Activated T-cell treated with anti-CD3 and anti-CD28 coated beads, Interleukin-2, amount 50 U/mL, for 72 hours (primary cell): ENCODE measurements around the gene MAGI2. TPM values are rescaled to one million over a fixed set of nuclear protein-coding genes. Genes with fewer than 3 reads are reported as not detected.

Source experiments
- ATAC-seq, 2 donors: fragments of 150-1000 bp; cut with Tn5 transposase; replicated peaks in 1 of 2; 2 replicates each; pipeline ENCODE4 v1.10.0; 2021; ENCODE audit warnings: moderate library complexity in 2 of 2, mild to moderate bottlenecking in 1 of 2
- DNase-seq, 2 donors: peaks; one replicate each; pipeline ENCODE4 v3.0.0; 2021 to 2022; ENCODE audit warnings: mixed read lengths in 1 of 2
- H3K27ac Mint-ChIP-seq: one replicate; pipeline ENCODE4 v1.8.0; 2022; ENCODE audit warnings: mild to moderate bottlenecking, moderate library complexity, mixed read lengths
- H3K27me3 Mint-ChIP-seq: one replicate; pipeline ENCODE4 v1.8.0; 2022; ENCODE audit warnings: low read depth, mixed read lengths
- H3K36me3 Mint-ChIP-seq, 2 donors: one replicate each; pipeline ENCODE4 v1.8.0; 2022; ENCODE audit warnings: mixed read lengths in 2 of 2, mild to moderate bottlenecking in 1 of 2; ENCODE audit not compliant: insufficient read depth in 2 of 2
- H3K4me1 Mint-ChIP-seq: one replicate; pipeline ENCODE4 v1.8.0; 2022; ENCODE audit warnings: low read depth, mixed read lengths
- H3K4me3 Mint-ChIP-seq, 2 donors: one replicate each; pipeline ENCODE4 v1.8.0; 2022; ENCODE audit warnings: mild to moderate bottlenecking in 2 of 2, mixed read lengths in 2 of 2, moderate library complexity in 2 of 2
- H3K9me3 Mint-ChIP-seq, 2 donors: one replicate each; pipeline ENCODE4 v1.8.0; 2022; ENCODE audit warnings: mixed read lengths in 2 of 2
- total RNA-seq, 2 donors: library from RNA; stranded (reverse); gene quantifications; one replicate each; pipeline ENCODE4 v1.2.3, GENCODE V29; 2022

Gene MAGI2
- total RNA-seq, 2 donors from 2014 or later: 0.31 to 0.44 TPM

GRCh38 chr7:78223598-78223997, 1229.9 kb downstream of the MAGI2 start:
- Mint-ChIP-seq H3K9me3 (no peaks in the 10 kb centered on the region), H3K27me3 (peaks cover 7% of the 10 kb centered on the region), H3K27ac (no peak overlapping the region), H3K36me3 (no peaks in the 10 kb centered on the region), H3K4me3 (no peak overlapping the region), H3K4me1 (no peaks in the 10 kb centered on the region)
- no peak for DNase-seq
- ATAC-seq: no peak

- DNase-seq: no peak
- no peaks in the 10 kb centered on the region for H3K4me1 Mint-ChIP-seq
- no peak overlapping the region for H3K27ac Mint-ChIP-seq
- no peaks in the 10 kb centered on the region for H3K36me3 Mint-ChIP-seq
- ATAC-seq: no peak
- peaks cover 7% of the 10 kb centered on the region for H3K27me3 Mint-ChIP-seq
- no peaks in the 10 kb centered on the region for H3K9me3 Mint-ChIP-seq
- no peak overlapping the region for H3K4me3 Mint-ChIP-seq
Observed at GRCh38 chr7:78222001-78222751, 1231.3 kb downstream of the MAGI2 start.

- Mint-ChIP-seq H3K4me3 (no peak overlapping the region), H3K27me3 (peaks cover 7% of the 10 kb centered on the region), H3K36me3 (no peaks in the 10 kb centered on the region), H3K27ac (no peak overlapping the region), H3K4me1 (no peaks in the 10 kb centered on the region), H3K9me3 (no peaks in the 10 kb centered on the region)
- ATAC-seq: no peak
- no peak for DNase-seq
Observed at GRCh38 chr7:78220754-78221153, 1232.7 kb downstream of the MAGI2 start.

DNA sequence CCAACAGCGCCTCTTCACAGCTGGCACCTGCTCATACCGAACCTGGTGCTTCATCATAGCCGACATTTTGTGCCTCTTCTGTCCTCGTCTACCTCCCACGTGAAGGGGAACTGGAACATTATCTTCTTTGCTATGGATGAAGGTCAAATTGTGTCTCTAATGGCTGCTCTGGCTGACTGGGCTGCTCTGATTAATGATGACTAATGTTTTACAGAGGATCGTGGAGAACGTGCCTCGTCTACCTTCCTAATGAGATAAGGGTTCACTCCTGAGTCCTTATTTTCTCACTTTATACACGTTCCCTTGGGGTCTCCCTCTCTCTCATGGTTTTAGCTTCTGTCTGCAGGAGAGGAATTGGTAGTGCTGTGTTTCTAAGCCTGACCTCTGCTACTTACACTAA, 1234.6 kb downstream of the MAGI2 start:
- no peak for DNase-seq
- H3K4me3 Mint-ChIP-seq: no peak overlapping the region
- no peaks in the 10 kb centered on the region for H3K36me3 Mint-ChIP-seq
- H3K9me3 Mint-ChIP-seq: no peaks in the 10 kb centered on the region
- ATAC-seq: no peak
- H3K27me3 Mint-ChIP-seq: peaks cover 7% of the 10 kb centered on the region
- no peak overlapping the region for H3K27ac Mint-ChIP-seq
- H3K4me1 Mint-ChIP-seq: no peaks in the 10 kb centered on the region

GRCh38 chr7:78218051-78218450, 1235.4 kb downstream of the MAGI2 start:
- no peak for ATAC-seq
- Mint-ChIP-seq H3K4me3 (no peak overlapping the region), H3K4me1 (no peaks in the 10 kb centered on the region), H3K36me3 (no peaks in the 10 kb centered on the region), H3K9me3 (no peaks in the 10 kb centered on the region), H3K27me3 (peaks cover 7% of the 10 kb centered on the region), H3K27ac (no peak overlapping the region)
- no peak for DNase-seq

DNA sequence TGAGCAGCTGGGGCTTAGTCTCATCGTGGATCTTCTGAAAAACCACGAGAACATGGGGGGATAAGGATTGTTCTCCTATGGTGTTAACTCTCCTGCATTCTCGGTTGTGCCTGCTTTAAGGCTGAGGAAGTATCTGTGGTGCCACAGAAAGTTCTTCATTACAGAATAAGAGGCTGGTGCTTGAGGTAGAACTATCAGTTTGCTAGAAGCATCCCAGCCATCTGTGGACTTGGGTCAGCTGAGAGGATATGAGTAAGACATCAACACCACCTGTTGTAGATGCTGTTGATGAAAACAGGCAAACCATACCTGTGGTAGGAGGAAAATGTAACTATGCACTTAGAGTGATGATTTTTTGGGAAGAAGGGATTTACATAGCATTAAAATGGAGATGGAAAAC, 1238.3 kb downstream of the MAGI2 start:
- Mint-ChIP-seq H3K4me1 (no peaks in the 10 kb centered on the region), H3K4me3 (no peak overlapping the region), H3K36me3 (no peaks in the 10 kb centered on the region), H3K27me3 (peaks cover 7% of the 10 kb centered on the region), H3K9me3 (no peaks in the 10 kb centered on the region), H3K27ac (no peak overlapping the region)
- DNase-seq (no peak), ATAC-seq (no peak)

- no peak for DNase-seq
- Mint-ChIP-seq H3K36me3 (peaks cover 0 to 2% of the 10 kb centered on the region in 2 donors), H3K4me1 (no peaks in the 10 kb centered on the region), H3K27ac (no peak overlapping the region), H3K27me3 (no peaks in the 10 kb centered on the region), H3K9me3 (peaks cover under 1 to 3% of the 10 kb centered on the region in 2 donors), H3K4me3 (no peak overlapping the region)
- ATAC-seq: no peak
Observed at GRCh38 chr7:78213402-78213801, 1240.1 kb downstream of the MAGI2 start.

GRCh38 chr7:78212476-78213060, 1240.9 kb downstream of the MAGI2 start:
- Mint-ChIP-seq H3K9me3 (peaks cover 3% of the 10 kb centered on the region in 2 donors), H3K4me1 (no peaks in the 10 kb centered on the region), H3K36me3 (peaks cover 0 to 2% of the 10 kb centered on the region in 2 donors), H3K4me3 (no peak overlapping the region), H3K27ac (no peak overlapping the region), H3K27me3 (no peaks in the 10 kb centered on the region)
- DNase-seq (no peak), ATAC-seq (no peak)

GRCh38 chr7:78207269-78207668, 1246.2 kb downstream of the MAGI2 start:
- H3K9me3 Mint-ChIP-seq: peaks cover 3% of the 10 kb centered on the region in 2 donors
- DNase-seq: no peak
- H3K36me3 Mint-ChIP-seq: peaks cover 0 to 2% of the 10 kb centered on the region in 2 donors
- no peak overlapping the region for H3K4me3 Mint-ChIP-seq
- no peaks in the 10 kb centered on the region for H3K4me1 Mint-ChIP-seq
- no peak for ATAC-seq
- H3K27me3 Mint-ChIP-seq: no peaks in the 10 kb centered on the region
- no peak overlapping the region for H3K27ac Mint-ChIP-seq

- Mint-ChIP-seq H3K36me3 (peaks cover 0 to 2% of the 10 kb centered on the region in 2 donors), H3K9me3 (peaks cover 3% of the 10 kb centered on the region in 2 donors), H3K27ac (no peak overlapping the region), H3K4me1 (no peaks in the 10 kb centered on the region), H3K4me3 (no peak overlapping the region), H3K27me3 (no peaks in the 10 kb centered on the region)
- no peak for DNase-seq
- no peak for ATAC-seq
Observed at GRCh38 chr7:78206769-78207168, 1246.7 kb downstream of the MAGI2 start.

GRCh38 chr7:78203042-78203720, 1250.3 kb downstream of the MAGI2 start:
- H3K9me3 Mint-ChIP-seq: peaks cover 0 to under 1% of the 10 kb centered on the region in 2 donors
- ATAC-seq (no peak), DNase-seq (no peak)
- H3K36me3 Mint-ChIP-seq: no peaks in the 10 kb centered on the region
- no peak overlapping the region for H3K4me3 Mint-ChIP-seq
- H3K27ac Mint-ChIP-seq: no peak overlapping the region
- H3K27me3 Mint-ChIP-seq: no peaks in the 10 kb centered on the region
- no peaks in the 10 kb centered on the region for H3K4me1 Mint-ChIP-seq

DNA sequence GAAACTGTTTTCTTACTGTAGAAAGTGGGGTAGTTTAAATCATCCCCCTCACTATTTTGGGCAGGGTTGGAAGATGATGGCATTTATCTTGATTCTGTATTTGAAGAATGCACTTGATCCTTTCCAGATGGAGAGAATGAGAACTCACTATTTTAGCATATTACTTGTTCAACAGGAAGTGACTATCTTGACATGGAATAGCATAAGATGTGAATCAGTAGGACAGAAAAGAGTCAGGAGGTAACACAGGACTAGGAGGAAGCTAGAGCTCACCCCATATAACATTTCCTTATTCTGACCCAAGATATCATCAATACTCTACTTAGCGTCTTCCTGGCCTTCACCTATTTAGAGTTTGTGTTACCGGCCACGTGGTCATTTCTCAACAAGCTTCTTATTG, 1254.7 kb downstream of the MAGI2 start:
- ATAC-seq (no peak), DNase-seq (no peak)
- no peaks in the 10 kb centered on the region for H3K27me3 Mint-ChIP-seq
- H3K27ac Mint-ChIP-seq: no peak overlapping the region
- no peaks in the 10 kb centered on the region for H3K4me1 Mint-ChIP-seq
- H3K9me3 Mint-ChIP-seq: no peaks in the 10 kb centered on the region
- H3K36me3 Mint-ChIP-seq: no peaks in the 10 kb centered on the region
- H3K4me3 Mint-ChIP-seq: no peak overlapping the region

GRCh38 chr7:78197447-78197846, 1256.0 kb downstream of the MAGI2 start:
- no peaks in the 10 kb centered on the region for H3K36me3 Mint-ChIP-seq
- no peaks in the 10 kb centered on the region for H3K4me1 Mint-ChIP-seq
- no peak for ATAC-seq
- peaks cover 8% of the 10 kb centered on the region for H3K27me3 Mint-ChIP-seq
- H3K9me3 Mint-ChIP-seq: no peaks in the 10 kb centered on the region
- no peak overlapping the region for H3K27ac Mint-ChIP-seq
- no peak for DNase-seq
- H3K4me3 Mint-ChIP-seq: no peak overlapping the region
